ENCODE results near the gene AIG1. TPM values are rescaled to one million over a fixed set of nuclear protein-coding genes. Genes with fewer than 3 reads are reported as not detected.

Gene AIG1
- polyA plus RNA-seq, 1 experiment: 43.2 TPM

DNA sequence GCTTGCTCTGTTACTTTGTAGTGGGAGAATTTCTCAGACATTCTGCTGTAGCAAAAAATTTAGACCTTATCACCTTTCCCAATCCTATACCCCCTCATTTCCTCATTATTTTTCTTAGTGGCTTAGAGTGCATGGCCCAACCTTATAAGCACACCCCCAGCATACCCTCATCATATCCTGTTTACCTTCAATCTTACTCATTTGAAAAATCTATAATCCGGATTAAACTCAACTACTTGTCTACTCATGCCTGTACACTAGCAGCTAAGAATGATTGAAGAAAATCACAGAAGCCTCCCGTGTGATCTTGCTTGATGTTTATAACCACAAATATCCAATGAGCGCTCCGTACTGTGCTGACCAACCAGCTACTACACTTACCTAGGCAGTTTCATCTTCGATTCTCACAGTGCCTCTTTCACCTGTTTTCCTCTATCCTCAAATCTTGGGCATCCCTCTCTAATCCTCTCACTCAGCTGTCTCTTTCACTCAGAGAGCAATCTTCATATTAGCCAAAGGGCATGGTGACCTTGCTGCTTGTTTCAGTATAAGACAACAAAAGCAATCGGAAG, 36.6 kb downstream of the AIG1 start:
- no peaks in the 10 kb centered on the region for H3K27me3 ChIP-seq (ENCODE audit: control insufficient read depth, insufficient read depth, low read length)
- POLR2A ChIA-PET: no interaction called here
- no peak overlapping the region for H3K4me3 ChIP-seq (ENCODE audit: low read depth, low read length)
- H3K36me3 ChIP-seq (ENCODE audit: control insufficient read depth, insufficient read depth, low read length): no peaks in the 10 kb centered on the region
- CTCF ChIA-PET: no interaction called here
- TF ChIP-seq, protein P1, sequence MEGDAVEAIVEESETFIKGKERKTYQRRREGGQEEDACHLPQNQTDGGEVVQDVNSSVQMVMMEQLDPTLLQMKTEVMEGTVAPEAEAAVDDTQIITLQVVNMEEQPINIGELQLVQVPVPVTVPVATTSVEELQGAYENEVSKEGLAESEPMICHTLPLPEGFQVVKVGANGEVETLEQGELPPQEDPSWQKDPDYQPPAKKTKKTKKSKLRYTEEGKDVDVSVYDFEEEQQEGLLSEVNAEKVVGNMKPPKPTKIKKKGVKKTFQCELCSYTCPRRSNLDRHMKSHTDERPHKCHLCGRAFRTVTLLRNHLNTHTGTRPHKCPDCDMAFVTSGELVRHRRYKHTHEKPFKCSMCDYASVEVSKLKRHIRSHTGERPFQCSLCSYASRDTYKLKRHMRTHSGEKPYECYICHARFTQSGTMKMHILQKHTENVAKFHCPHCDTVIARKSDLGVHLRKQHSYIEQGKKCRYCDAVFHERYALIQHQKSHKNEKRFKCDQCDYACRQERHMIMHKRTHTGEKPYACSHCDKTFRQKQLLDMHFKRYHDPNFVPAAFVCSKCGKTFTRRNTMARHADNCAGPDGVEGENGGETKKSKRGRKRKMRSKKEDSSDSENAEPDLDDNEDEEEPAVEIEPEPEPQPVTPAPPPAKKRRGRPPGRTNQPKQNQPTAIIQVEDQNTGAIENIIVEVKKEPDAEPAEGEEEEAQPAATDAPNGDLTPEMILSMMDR (IDR thresholded peaks at IDR 0.05; ENCODE audit: insufficient read depth, low read depth, low read length): no peak
- DNase-seq (ENCODE audit: low read depth): no peak

DNA sequence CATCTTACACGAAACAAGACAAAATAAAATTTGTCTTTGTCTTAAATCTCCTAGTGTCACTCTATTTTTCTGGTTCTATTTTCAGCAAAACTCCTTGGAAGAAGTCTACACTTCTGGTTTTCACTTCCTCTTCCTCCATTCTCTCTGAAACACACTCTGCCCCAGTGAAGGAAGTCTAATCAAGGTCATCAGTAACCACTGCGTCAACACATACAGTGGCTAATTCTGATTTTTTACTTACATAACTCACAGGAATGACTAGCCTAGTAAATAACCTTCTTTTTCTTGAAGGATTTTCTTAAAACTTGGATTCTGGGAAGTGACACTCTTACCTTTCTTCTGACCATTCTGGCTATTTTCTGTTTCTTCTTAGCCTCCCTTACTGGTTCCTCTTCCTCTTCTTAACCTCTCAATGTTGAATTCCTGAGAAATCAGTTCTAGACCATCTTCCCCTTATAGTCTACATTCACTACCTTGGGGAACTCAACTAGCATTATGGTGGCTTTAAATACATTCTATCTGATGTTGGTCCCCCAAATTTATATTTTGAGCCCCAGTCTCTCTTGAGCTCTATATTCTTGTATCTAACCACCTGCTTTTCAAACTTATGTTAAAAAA, 37.5 kb downstream of the AIG1 start:
- no peak for DNase-seq (ENCODE audit: low read depth)
- no peak overlapping the region for H3K4me3 ChIP-seq (ENCODE audit: low read depth, low read length)
- ChIA-PET CTCF (no interaction called here), POLR2A (no interaction called here)
- no peaks in the 10 kb centered on the region for H3K27me3 ChIP-seq (ENCODE audit: control insufficient read depth, insufficient read depth, low read length)
- TF ChIP-seq, protein P1 (IDR thresholded peaks at IDR 0.05; ENCODE audit: insufficient read depth, low read depth, low read length): no peak
- no peaks in the 10 kb centered on the region for H3K36me3 ChIP-seq (ENCODE audit: control insufficient read depth, insufficient read depth, low read length)

DNA sequence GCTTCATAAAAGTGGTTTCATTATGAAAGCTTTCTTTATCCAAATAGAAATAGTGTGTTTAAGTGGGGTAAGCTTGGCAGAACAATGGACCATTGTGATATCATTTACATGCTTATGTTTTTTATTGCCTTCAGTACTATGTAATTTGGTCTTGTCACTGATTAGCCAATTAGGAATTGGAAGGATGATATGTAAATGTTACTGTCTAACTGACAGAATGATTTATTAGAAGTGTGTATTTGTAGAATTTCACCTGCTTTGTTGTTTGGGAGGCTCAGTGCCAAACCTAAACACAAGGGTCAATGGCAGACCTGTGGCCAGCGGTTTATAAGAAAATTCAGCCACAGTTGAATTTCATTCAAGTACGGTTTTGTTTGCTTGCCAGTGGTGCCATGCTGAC, 39.0 kb downstream of the AIG1 start:
- no peak overlapping the region for H3K4me3 ChIP-seq (ENCODE audit: low read depth, low read length)
- DNase-seq (ENCODE audit: low read depth): no peak
- ChIA-PET CTCF (no interaction called here), POLR2A (no interaction called here)
- no peaks in the 10 kb centered on the region for H3K36me3 ChIP-seq (ENCODE audit: control insufficient read depth, insufficient read depth, low read length)
- TF ChIP-seq, protein P1 (IDR thresholded peaks at IDR 0.05; ENCODE audit: insufficient read depth, low read depth, low read length): no peak
- H3K27me3 ChIP-seq (ENCODE audit: control insufficient read depth, insufficient read depth, low read length): no peaks in the 10 kb centered on the region

DNA sequence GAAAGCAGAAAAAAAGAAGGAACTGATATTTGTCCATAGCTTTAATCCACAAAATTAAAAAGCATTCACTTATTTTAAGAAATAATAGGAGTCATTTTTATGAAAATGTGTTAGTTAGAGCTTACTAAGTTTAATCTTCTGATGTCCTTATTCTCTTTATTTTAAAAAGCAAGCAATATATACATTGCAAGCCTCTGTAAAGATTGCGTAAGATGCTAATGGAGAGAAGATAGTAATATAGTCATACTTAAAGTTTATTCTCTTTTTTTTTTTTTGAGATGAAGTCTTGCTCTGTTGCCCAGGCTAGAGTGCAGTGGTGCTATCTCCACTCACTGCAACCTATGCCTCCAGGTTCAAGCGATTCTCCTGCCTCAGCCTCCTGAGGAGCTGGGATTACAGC, 39.7 kb downstream of the AIG1 start:
- no peak overlapping the region for H3K4me3 ChIP-seq (ENCODE audit: low read depth, low read length)
- H3K27me3 ChIP-seq (ENCODE audit: control insufficient read depth, insufficient read depth, low read length): no peaks in the 10 kb centered on the region
- POLR2A ChIA-PET: no interaction called here
- DNase-seq (ENCODE audit: low read depth): no peak
- TF ChIP-seq, protein P1 (IDR thresholded peaks at IDR 0.05; ENCODE audit: insufficient read depth, low read depth, low read length): no peak
- CTCF ChIA-PET: no interaction called here
- no peaks in the 10 kb centered on the region for H3K36me3 ChIP-seq (ENCODE audit: control insufficient read depth, insufficient read depth, low read length)

DNA sequence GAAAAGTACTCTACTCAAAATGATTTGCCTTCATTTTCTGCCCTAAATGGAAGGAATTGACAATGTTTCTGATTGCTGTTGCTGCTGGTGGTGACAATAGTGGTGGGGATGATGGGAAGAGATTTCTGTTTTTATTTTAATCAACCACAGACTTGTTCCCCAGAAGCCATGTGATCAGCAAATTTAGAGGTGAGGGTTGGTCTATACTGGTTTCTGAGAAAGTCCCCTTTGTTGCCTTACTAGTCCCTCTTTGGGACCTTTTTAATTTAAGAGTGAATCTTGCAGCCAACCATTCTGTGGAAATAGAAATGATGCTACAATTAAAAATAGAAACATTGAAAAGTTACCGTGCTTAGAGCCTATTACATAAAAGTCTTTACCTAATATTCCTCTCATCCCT, 43.2 kb downstream of the AIG1 start:
- ChIA-PET POLR2A (no interaction called here), CTCF (no interaction called here)
- no peak for DNase-seq (ENCODE audit: low read depth)
- no peaks in the 10 kb centered on the region for H3K36me3 ChIP-seq (ENCODE audit: control insufficient read depth, insufficient read depth, low read length)
- TF ChIP-seq, protein P1 (IDR thresholded peaks at IDR 0.05; ENCODE audit: insufficient read depth, low read depth, low read length): no peak
- no peaks in the 10 kb centered on the region for H3K27me3 ChIP-seq (ENCODE audit: control insufficient read depth, insufficient read depth, low read length)
- no peak overlapping the region for H3K4me3 ChIP-seq (ENCODE audit: low read depth, low read length)
